K562 (cell line): Measurements from ENCODE around the gene KHSRP. TPM values are rescaled to one million over a fixed set of nuclear protein-coding genes. Genes with fewer than 3 reads are reported as not detected.

ENCODE experiments used
- CREB3L1 ChIP-seq: fragments of 450-650 bp; IDR thresholded peaks from 2 replicates; pipeline ENCODE4 v1.6.1; 2014; ENCODE audit warnings: low read depth, mild to moderate bottlenecking, moderate library complexity, borderline replicate concordance
- MCM2 ChIP-seq: fragments of 450-650 bp; IDR thresholded peaks from 2 replicates; pipeline ENCODE4 v1.6.1; 2017; ENCODE audit warnings: low read depth, mild to moderate bottlenecking
- PHF8 ChIP-seq: fragments of 200-600 bp; sonication (generic); IDR thresholded peaks from 2 replicates; pipeline ENCODE4 v1.6.1; 2012; ENCODE audit warnings: mixed run types, mild to moderate bottlenecking, inconsistent platforms, low read length, moderate library complexity, borderline replicate concordance
- TAF1 ChIP-seq: IDR thresholded peaks from 2 replicates; pipeline ENCODE4 v1.6.1; 2011; ENCODE audit warnings: mild to moderate bottlenecking, low read length, moderate library complexity; ENCODE audit not compliant: insufficient read depth, control insufficient read depth, severe bottlenecking; ENCODE audit errors: extremely low read depth
- USF1 ChIP-seq: sonication (generic); formaldehyde crosslinking; IDR thresholded peaks from 2 replicates; pipeline ENCODE4 v1.9.0; 2022; ENCODE audit warnings: mild to moderate bottlenecking, missing genetic modification reagents
- polyA plus RNA-seq, 8 experiments: library from polyadenylated mRNA; depleted of rRNA in 4 of 8; stranded (reverse) in 5 of 8; unstranded in 3 of 8; fragments of >200 nt; fragmentation: Nextera tagmentation in 2 of 8; fragmentation: Illumina TruSeq in 1 of 8; extraction: Ambion mirVana in 2 of 8; extraction: Trizol in 1 of 8; gene quantifications; 2 replicates each; pipeline versions ENCODE4 v1.2.1 to v1.2.3, GENCODE V29; 2011 to 2014; ENCODE audit warnings: inconsistent platforms in 1 of 8, missing spikeins in 1 of 8
- total RNA-seq, 7 experiments: library from RNA; depleted of rRNA in 6 of 7; stranded (reverse); fragments of >200 nt in 6 of 7; fragmentation: Illumina TruSeq in 2 of 7; extraction: Trizol in 2 of 7; gene quantifications; 2 replicates each; pipeline versions ENCODE4 v1.2.1 to v1.2.3, GENCODE V29; 2011 to 2021; ENCODE audit warnings: low replicate concordance in 1 of 7

The KHSRP gene
- total and polyA plus RNA-seq, 9 of the 15 experiments (the other 6 are each of a cell fraction or from before 2014, with no cell fraction given) = 4.2 to 564 (median 139) TPM

GRCh38 chr19:6459262-6460098 is 34.9 kb upstream of the KHSRP start, which contains the start of gene SLC25A23 (continued):
- TF ChIP-seq CREB3L1 (0 out of 2 replicates have a peak, but pooled peaks have one; percentile 11), TAF1 (peak; percentile 33), PHF8 (peak; percentile 54; the same call in 1 of the 2 replicates), MCM2 (no peak), USF1 (CRISPR knock-in tag) (no peak)
- TF ChIP-seq, all 486 proteins: peak for 49
